ENCODE results near the gene TPSAB1. TPM values are rescaled to one million over a fixed set of nuclear protein-coding genes. Genes with fewer than 3 reads are reported as not detected.

Gene TPSAB1
- not detected in 5 replicates for total RNA-seq (2022; extraction: Qiagen RNA extraction; ENCODE audit: low read depth)

DNA sequence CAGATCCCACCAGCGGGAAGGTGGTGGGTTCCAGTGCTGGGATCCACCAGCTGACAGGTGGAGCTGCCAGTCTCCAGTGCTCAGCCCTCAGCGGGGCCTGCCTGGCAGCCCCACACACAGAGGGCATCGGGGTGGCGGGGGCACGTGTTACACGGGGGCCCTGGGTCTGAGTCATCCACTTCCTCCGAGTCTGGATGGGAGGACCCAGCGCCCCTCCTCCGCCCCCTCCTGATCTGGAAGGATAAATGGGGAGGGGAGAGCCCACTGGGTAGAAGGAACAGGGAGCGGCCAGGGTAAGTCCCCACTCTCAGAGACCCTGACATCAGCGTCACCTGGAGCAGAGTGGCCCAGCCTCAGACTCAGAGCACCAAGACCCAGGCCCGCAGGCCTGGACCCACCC lies at the start of gene TPSAB1:
Gene TPSAB1, plus strand, starts transcription at position 270 of the 400 bp plus-strand sequence. CDS start 234 bp downstream, outside the sequence.

DNA sequence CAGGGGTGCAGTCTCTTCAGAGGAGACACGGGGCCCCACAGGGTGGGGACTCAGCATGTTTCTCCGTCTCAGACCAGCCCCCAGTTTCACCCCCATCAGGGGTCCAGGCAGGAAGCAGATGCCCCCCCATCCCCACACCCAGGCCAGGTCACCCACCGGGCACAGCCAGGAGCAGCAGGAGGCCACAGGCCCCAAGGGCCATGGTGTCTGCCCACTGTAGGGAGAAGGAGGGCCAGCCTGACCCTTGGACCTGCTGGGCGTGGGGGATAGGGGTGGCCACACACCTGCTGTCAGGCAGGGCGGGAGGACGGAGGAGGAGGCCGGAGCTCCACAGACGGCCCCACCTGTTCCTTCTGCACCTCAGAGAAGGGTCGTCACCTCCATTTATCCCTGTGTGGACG lies 15.5 kb upstream of the TPSAB1 start, which contains the start of gene TPSG1:
Gene TPSG1, minus strand, starts transcription at position 218 of the 401 bp plus-strand sequence. Its CDS starts 16 bp downstream, at position 202.

DNA sequence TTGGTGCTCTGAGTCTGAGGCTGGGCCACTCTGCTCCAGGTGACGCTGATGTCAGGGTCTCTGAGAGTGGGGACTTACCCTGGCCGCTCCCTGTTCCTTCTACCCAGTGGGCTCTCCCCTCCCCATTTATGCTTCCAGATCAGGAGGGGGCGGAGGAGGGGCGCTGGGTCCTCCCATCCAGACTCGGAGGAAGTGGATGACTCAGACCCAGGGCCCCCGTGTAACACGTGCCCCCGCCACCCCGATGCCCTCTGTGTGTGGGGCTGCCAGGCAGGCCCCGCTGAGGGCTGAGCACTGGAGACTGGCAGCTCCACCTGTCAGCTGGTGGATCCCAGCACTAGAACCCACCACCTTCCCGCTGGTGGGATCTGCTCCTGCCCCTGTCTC lies 10.4 kb upstream of the TPSAB1 start, which contains the start of gene TPSB2:
Gene TPSB2, minus strand, starts transcription at position 101 of the 387 bp plus-strand sequence. CDS start 233 bp downstream, outside the sequence.

DNA sequence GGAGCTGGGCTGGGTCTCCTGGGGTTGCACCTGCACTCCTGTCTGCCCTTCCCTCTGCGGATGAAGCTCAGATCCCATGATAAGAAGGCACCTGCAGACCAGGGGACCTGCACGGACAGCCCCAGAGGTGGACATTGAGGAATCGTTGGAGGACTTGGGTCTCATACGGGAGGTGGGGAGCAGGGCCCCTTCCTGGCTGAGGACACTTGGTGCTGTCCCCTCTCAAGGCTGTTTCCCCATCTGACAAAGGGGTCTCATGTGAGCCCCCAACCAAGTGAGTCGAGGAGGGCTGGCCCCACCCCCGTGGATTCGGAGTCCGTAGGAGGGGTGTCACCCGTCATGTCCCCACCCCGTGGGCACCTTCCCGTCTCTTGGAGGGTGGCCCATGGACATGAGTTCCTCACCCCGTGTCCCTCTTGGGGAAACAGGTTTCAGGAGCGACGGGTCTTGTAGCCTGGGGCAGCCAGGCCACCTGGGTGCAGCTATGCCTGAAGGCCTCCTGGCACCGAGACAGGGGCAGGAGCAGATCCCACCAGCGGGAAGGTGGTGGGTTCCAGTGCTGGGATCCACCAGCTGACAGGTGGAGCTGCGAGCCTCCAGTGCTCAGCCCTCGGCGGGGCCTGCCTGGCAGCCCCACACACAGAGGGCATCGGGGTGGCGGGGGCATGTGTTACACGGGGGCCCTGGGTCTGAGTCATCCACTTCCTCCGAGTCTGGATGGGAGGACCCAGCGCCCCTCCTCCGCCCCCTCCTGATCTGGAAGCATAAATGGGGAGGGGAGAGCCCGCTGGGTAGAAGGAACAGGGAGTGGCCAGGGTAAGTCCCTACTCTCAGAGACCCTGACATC lies 15.0 kb downstream of the TPSAB1 start, which contains the start of gene TPSD1:
Gene TPSD1, plus strand, starts transcription at position 794 of the 847 bp plus-strand sequence. CDS start 212 bp downstream, outside the sequence.

Other genes starting within 250 kb of the TPSAB1 start
- gene SSTR5, start 168.0 kb upstream of the TPSAB1 start, total RNA-seq (2022; extraction: Qiagen RNA extraction; ENCODE audit: low read depth) = 0.20 to 0.57 TPM (median 0.53 TPM) in 5 replicates
- gene C1QTNF8, start 144.5 kb upstream of the TPSAB1 start, total RNA-seq (2022; extraction: Qiagen RNA extraction; ENCODE audit: low read depth) = not detected in 5 replicates
- 6.3 to 18.6 TPM (median 17.1 TPM) in 5 replicates for gene CACNA1H, start 87.6 kb upstream of the TPSAB1 start, total RNA-seq (2022; extraction: Qiagen RNA extraction; ENCODE audit: low read depth)
- not detected in 5 replicates for gene TPSG1, start 15.4 kb upstream of the TPSAB1 start, total RNA-seq (2022; extraction: Qiagen RNA extraction; ENCODE audit: low read depth)
- gene TPSB2, start 10.5 kb upstream of the TPSAB1 start, total RNA-seq (2022; extraction: Qiagen RNA extraction; ENCODE audit: low read depth) = 0.20 to 0.27 TPM in 2 of 5 replicates, not detected in the others
- not detected in 5 replicates for gene TPSD1, start 15.4 kb downstream of the TPSAB1 start, total RNA-seq (2022; extraction: Qiagen RNA extraction; ENCODE audit: low read depth)
- 154 to 260 TPM (median 165 TPM) in 5 replicates for gene UBE2I, start 68.9 kb downstream of the TPSAB1 start, total RNA-seq (2022; extraction: Qiagen RNA extraction; ENCODE audit: low read depth)
- 0.65 to 1.8 TPM (median 1.3 TPM) in 5 replicates for gene BAIAP3, start 92.9 kb downstream of the TPSAB1 start, total RNA-seq (2022; extraction: Qiagen RNA extraction; ENCODE audit: low read depth)
- gene TSR3, start 111.2 kb downstream of the TPSAB1 start, total RNA-seq (2022; extraction: Qiagen RNA extraction; ENCODE audit: low read depth) = 45.6 to 104 TPM (median 97.7 TPM) in 5 replicates
- gene GNPTG, start 111.2 kb downstream of the TPSAB1 start, total RNA-seq (2022; extraction: Qiagen RNA extraction; ENCODE audit: low read depth) = 20.0 to 35.9 TPM (median 34.1 TPM) in 5 replicates
- 19.8 to 40.8 TPM (median 36.0 TPM) in 5 replicates for gene UNKL, start 174.0 kb downstream of the TPSAB1 start, total RNA-seq (2022; extraction: Qiagen RNA extraction; ENCODE audit: low read depth)
- 28.4 to 36.8 TPM (median 32.4 TPM) in 5 replicates for gene UQCC4, start 180.0 kb downstream of the TPSAB1 start, total RNA-seq (2022; extraction: Qiagen RNA extraction; ENCODE audit: low read depth)
- not detected in 5 replicates for gene PERCC1, start 190.4 kb downstream of the TPSAB1 start, total RNA-seq (2022; extraction: Qiagen RNA extraction; ENCODE audit: low read depth)
- 0.31 to 0.55 TPM (median 0.34 TPM) in 3 of 5 replicates, not detected in the others for gene CCDC154, start 203.9 kb downstream of the TPSAB1 start, total RNA-seq (2022; extraction: Qiagen RNA extraction; ENCODE audit: low read depth)
- gene CLCN7, start 234.3 kb downstream of the TPSAB1 start, total RNA-seq (2022; extraction: Qiagen RNA extraction; ENCODE audit: low read depth) = 36.2 to 82.8 TPM (median 80.0 TPM) in 5 replicates
- gene PTX4, start 248.2 kb downstream of the TPSAB1 start, total RNA-seq (2022; extraction: Qiagen RNA extraction; ENCODE audit: low read depth) = 0.14 TPM in 1 of 5 replicates, not detected in the others